ENCODE measurements around the gene MED10. TPM values are rescaled to one million over a fixed set of nuclear protein-coding genes. Genes with fewer than 3 reads are reported as not detected.

The MED10 gene
- total and polyA plus RNA-seq, 2 experiments from 2014 or later = 16.0 to 58.1 TPM

GRCh38 chr5:6407558-6408259 is 29.4 kb upstream of the MED10 start:
- H3K4me1 ChIP-seq (ENCODE audit: insufficient read depth) = no peaks in the 10 kb centered on the region
- H3K27ac Mint-ChIP-seq = no peak overlapping the region

More at GRCh38 chr5:6407558-6408259, 29.4 kb upstream of the MED10 start:
- H3K36me3 ChIP-seq (ENCODE audit: insufficient read depth) = no peaks in the 10 kb centered on the region
- H3K27ac ChIP-seq (ENCODE audit: low read depth) = no peak overlapping the region
- DNase-seq (ENCODE audit: low spot score) (no peak), ATAC-seq (no peak)
- no peak overlapping the region; the same call in 1 of the 2 replicates for H2AFZ ChIP-seq
- H3K4me2 ChIP-seq = no peak overlapping the region
- no peaks in the 10 kb centered on the region for H4K20me1 ChIP-seq (replicated peaks; ENCODE audit: insufficient read depth)
- H3K4me3 Mint-ChIP-seq = no peak overlapping the region
- TF ChIP-seq CTCF (conservative IDR thresholded peaks at IDR 0.05; ENCODE audit: low read depth in 2 of 2) (no peak), CREB1 (CRISPR knock-in tag; IDR thresholded peaks at IDR 0.05; ENCODE audit: low read depth) (no peak), EZH2phosphoT487 (IDR thresholded peaks at IDR 0.05; ENCODE audit: unreplicated experiment) (no peak), EZH2 (IDR thresholded peaks at IDR 0.05; ENCODE audit: low read depth, unreplicated experiment) (no peak), ZNF331 (CRISPR knock-in tag; IDR thresholded peaks at IDR 0.05; ENCODE audit: low read depth) (no peak), REST (IDR thresholded peaks at IDR 0.05; ENCODE audit: unreplicated experiment) (no peak), STAT1 (IDR thresholded peaks at IDR 0.05; ENCODE audit: unreplicated experiment) (no peak), POLR2AphosphoS5 (IDR thresholded peaks at IDR 0.05; ENCODE audit: low read depth) (no peak), NANOG (IDR thresholded peaks at IDR 0.05; ENCODE audit: borderline replicate concordance) (no peak), ZNF462 (CRISPR knock-in tag; IDR thresholded peaks at IDR 0.05) (no peak), ZNF114 (CRISPR knock-in tag; IDR thresholded peaks at IDR 0.05) (no peak), ETS1 (IDR thresholded peaks at IDR 0.05) (no peak), JUNB (IDR thresholded peaks at IDR 0.05; ENCODE audit: unreplicated experiment) (no peak)
- peaks cover 12% of the 10 kb centered on the region for H3K4me1 Mint-ChIP-seq
- no peaks in the 10 kb centered on the region for H3K36me3 Mint-ChIP-seq (ENCODE audit: low read depth)
- H3K4me3 ChIP-seq = no peak overlapping the region
- no peaks in the 10 kb centered on the region for H3K27me3 ChIP-seq (ENCODE audit: insufficient read depth)
- H3K79me2 ChIP-seq (replicated peaks; ENCODE audit: insufficient read depth) = no peaks in the 10 kb centered on the region
- no peaks in the 10 kb centered on the region for H3F3A ChIP-seq (replicated peaks; ENCODE audit: low read depth)
- no peaks in the 10 kb centered on the region for H3K9me2 ChIP-seq (ENCODE audit: insufficient read depth)
- peaks cover 4% of the 10 kb centered on the region; the same call in 1 of the 3 replicates for H3K9me3 Mint-ChIP-seq
- peaks cover 3% of the 10 kb centered on the region for H3K27me3 Mint-ChIP-seq (ENCODE audit: insufficient read depth, low read depth, poor library complexity)
